Stimulated activated CD4-positive, alpha-beta T cell treated with anti-CD3 and anti-CD28 coated beads, Interleukin-4, amount 100 ng/mL, for 24 hours (primary cell): ENCODE data around the gene MS4A13.
"Not testable (repeated sequence)": the region's sequence is repeated elsewhere in the genome, so short reads cannot be mapped to it uniquely, and the experiment has no call there.

ENCODE experiments used
- DNase-seq: peaks from one replicate; pipeline ENCODE4 v3.0.0-alpha.2; 2020

MS4A13 gene

DNA sequence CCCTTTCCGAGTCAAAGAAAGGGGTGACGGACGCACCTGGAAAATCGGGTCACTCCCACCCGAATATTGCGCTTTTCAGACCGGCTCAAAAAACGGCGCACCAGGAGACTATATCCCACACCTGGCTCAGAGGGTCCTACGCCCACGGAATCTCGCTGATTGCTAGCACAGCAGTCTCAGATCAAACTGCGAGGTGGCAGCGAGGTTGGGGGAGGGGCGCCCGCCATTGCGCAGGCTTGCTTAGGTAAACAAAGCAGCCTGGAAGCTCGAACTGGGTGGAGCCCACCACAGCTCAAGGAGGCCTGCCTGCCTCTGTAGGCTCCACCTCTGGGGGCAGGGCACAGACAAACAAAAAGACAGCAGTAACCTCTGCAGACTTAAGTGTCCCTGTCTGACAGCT is 17.2 kb downstream of the MS4A13 start:
- DNase-seq: not testable (repeated sequence)

DNA sequence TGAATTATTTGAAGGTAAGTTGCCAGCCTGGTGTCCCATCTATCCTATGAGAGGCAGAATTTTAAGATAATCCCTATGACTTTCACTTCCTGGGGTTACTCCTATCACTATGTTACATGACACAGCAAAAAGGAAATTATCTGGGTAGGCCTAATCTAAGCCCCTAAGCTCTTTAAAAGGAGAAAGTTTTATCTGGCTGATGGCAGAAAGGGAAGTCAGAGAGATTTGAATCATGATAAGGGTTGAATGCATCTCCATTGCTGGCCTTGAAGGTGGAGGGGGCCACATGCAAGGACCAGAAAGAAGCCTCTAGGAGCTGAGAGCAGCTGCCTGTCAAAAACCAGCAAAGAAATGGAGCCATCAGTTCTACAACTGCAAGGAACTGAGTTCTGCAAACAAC is 23.4 kb downstream of the MS4A13 start:
- not testable (repeated sequence) for DNase-seq

DNA sequence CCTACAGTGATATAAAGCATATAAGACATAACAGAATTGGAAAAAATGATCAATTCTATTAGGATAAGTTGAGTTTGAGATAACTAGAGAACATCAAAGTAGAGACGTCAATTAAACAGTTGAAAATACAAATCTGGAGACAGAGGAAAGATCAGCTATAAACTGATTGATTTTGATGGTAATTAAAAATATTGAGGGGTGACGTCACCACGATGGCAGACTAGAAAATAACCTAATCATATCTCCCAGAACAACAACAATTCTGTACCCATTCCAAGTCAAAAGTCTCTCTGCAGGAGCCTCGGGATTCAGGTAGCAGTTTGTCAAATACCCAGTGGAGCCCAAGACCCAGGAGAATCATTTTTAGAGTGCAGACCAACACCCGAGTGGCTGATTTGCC is 28.9 kb downstream of the MS4A13 start:
- no peak for DNase-seq

DNA sequence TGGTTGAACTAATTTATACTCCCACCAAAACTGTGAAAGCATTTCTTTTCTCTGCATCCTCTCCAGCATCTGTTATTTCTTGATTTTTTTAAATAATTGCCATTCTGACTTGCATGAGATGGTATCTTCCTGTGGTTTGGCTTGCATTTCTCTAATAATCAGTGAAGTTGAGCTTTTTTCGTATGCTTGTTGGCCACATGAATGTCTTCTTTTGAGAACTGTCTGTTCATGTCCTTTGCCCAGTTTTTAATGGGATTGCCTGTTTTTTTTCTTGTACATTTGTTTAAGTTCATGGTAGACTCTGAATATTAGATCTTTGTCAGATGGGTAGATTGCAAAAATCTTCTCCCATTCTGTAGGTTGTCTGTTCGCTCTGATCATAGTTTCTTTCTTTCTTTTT is 46.1 kb downstream of the MS4A13 start:
- no peak for DNase-seq

DNA sequence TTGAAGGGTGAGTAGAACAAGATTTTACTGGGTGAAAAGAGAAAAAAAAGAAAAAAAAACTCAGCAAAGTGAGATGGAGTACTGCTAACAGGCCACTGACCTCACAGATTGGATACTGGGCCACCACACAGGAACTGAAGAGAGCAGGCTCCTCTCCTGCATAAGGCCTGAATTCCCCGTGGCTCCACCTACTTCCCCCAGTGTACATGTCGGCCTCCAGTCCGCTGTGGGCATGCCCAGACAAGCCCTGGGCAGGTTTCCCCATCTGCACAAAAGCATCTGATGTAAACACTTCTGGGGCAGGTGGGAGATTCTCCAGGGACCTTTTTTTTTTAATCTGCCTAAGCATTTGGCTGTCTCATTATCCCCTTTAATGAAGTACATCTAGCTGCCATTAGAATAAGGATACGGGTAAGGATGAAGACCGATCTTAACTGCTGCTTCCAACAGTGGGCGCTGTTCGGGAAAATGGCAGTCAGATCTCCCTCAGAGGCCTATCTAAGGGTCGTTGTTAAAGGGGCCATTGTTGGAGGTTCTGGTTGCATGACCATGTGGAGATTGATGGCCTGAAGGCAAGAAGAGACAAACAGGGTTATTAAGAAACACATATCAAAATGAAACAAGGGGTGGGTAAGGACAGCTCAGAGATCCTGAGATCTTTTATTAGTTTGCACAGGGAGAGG is 48.5 kb downstream of the MS4A13 start:
- no peak for DNase-seq

DNA sequence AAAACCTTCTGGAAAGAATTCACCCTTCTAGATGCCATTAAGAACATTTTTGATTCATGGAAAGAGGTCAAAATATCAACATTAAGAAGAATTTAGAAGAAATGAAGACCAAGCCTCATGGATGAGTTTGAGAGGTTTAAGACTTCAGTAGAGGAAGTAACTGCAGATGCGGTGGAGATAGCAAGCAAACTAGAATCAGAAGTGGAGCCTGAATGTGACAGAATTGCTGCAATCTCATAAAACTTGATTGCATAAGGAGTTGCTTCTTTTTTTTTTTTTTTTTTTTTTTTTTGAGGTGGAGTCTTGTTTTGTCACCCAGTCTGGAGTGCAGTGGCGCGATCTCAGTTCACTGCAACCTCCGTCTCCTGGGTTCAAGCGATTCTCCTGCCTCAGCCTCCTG is 51.6 kb downstream of the MS4A13 start:
- DNase-seq: no peak

DNA sequence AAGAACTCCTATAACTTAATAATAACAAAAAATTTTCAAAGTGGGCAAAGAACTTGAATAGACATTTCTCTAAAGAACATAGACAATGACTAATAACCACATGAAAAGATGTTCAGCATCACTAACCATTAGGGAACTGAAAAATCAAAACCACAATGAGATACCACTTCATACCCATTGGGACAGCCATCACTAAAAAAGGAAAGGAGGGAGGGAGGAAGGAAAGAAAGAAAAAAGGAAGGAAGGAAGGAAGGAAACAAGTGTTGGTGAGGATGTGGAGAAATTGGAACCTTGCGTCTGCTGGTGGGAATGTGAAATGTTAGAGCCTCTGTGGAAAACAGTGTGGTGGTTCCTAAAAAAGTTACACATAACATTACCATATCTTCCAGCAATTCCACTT is 55.8 kb downstream of the MS4A13 start:
- DNase-seq: no peak

DNA sequence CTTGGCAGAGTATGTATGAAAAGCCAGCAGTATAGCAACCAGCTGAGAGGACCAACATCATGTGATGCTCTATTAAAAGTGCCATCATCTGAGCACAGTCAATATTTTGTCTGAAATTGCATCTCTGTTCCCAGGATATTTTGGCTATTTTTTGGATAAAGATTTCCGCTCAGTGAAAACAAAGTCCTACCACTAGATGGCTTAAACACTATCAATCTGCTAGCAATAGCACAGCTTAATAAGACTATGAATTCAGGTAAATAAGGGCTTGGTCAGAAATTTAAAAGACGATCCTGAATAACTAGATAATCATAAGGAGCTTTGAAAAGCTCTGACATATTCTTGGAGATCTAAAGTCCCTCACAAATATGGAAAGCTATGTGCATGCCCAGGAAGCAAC is 74.4 kb downstream of the MS4A13 start:
- no peak for DNase-seq
